KBM-7 (cell line): Measurements from ENCODE around the gene CCDC81.
A peak's percentile ranks its signal among the peaks of the same experiment; 100 is the strongest.
"Not testable (repeated sequence)": the region's sequence is repeated elsewhere in the genome, so short reads cannot be mapped to it uniquely, and the experiment has no call there.

Experiments used
- DNase-seq: peaks from one replicate; pipeline ENCODE4 v3.0.0-alpha.2; 2015
- in situ Hi-C: fragments of 300-500 bp; cut with MboI; formaldehyde crosslinking; loops from 2 replicates; pipeline ENCODE4 v1.14.3; 2020; ENCODE audit warnings: low sequenced_read_pairs, low pct_unique_long_range_greater_than_20kb, mixed read lengths

The CCDC81 gene

DNA sequence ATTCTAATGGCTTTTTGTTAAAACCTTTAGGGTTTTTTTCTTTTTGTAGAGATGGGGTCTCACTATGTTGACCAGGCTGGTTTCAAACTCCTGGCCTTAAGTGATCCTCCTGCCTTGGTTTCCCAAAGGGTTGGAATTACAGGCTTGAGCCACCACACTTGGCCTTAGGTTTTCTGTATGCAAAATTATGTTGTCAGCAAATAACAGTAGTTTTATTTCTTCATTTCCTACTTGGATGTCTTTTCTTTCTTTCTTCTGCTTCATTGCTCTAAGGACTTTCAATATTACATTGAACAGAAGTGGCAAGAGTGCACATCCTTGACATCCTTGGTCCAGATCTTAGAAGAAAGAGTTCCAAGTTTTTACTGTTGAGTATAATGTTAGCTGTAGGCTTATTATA lies 52.8 kb downstream of the CCDC81 start:
- DNase-seq = no peak
- in situ Hi-C loops = no loop called here

DNA sequence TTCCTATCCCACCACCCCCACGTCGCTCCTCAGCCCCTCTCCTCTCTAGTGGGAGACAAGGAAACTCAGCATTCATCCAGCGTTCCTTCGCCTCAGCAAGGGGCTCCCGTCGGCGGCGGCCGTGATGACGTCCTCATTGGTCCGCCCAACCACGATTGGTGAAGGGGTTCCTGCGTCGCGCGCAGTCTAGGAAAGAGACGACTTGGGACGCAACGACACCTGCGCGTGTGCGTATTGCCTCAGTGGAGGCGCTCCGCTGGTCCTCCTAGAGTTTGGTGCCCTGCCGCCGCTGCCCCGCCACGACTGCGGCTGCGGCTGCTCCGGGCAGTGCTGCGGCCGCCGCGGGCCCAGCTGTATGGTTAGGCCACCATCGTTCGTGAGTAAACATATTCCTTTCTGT lies 56.6 kb downstream of the CCDC81 start:
- DNase-seq = no peak
- in situ Hi-C loops = no loop called here

DNA sequence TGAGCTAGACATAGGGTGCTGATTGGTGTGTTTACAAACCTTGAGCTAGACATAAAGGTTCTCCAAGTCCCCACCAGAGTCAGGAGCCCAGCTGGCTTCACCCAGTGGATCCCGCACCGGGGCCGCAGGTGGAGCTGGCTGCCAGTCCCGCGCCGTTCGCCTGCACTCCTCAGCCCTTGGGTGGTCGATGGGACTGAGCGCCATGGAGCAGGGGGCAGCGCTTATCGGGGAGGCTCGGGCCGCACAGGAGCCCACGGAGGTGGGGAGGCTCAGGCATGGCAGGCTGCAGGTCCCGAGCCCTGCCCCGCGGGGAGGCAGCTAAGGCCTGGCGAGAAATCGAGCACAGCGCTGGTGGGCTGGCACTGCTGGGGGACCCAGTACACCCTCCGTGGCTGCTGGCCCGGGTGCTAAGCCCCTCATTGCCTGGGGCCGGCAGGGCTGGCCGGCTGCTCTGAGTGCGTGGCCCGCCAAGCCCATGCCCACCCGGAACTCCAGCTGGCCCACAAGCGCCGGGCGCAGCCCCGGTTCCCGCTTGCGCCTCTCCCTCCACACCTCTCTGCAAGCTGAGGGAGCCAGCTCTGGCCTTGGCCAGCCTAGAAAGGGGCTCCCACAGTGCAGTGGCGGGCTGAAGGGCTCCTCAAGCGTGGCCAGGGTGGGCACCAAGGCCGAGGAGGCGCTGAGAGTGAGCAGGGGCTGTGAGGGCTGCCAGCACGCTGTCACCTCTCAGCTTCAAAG lies 58.8 kb downstream of the CCDC81 start:
- in situ Hi-C loops = not testable (repeated sequence)

DNA sequence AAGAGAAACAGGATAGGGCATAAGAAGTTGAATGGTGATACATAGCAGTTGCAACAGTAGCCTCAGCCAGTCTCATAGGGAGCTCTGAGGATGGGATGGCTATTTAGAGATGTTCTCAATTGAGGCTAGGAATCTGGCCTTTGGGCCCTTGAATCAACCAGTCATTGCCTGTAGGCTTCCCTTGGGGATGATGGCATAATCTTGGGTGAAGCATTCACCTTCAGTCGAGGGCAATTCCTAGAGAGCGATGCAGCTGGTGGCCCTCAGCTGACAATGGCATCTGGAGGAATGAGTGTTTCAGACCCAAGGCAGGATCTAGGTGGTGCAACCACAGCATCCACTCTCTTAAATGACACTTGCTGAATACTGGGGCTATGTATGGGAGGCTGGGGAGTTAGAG lies 61.0 kb downstream of the CCDC81 start:
- no peak for DNase-seq
- in situ Hi-C loops = no loop called here

More for the DNA sequence above, 58.8 kb downstream of the CCDC81 start:
- not testable (repeated sequence) for DNase-seq

DNA sequence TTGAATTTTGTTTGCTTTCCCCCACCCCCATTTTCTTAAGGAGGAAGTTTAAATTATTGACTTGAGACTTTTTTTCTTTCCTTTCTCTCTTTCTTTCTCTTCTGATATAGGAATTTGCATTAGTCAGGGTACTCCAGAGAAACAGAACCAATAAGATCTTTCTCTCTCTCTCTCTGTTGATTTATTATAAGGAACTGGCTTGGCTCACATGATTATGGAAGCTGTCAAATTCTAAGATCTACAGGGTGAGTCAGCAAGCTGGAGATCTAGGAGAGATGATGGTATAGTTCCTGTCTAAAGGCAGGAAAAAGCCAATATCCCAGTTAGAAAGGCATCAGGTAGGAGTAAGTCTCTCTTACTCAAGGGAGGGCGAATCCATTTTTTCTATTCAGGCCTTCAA lies 64.0 kb downstream of the CCDC81 start:
- in situ Hi-C loops = no loop called here
- DNase-seq = no peak

DNA sequence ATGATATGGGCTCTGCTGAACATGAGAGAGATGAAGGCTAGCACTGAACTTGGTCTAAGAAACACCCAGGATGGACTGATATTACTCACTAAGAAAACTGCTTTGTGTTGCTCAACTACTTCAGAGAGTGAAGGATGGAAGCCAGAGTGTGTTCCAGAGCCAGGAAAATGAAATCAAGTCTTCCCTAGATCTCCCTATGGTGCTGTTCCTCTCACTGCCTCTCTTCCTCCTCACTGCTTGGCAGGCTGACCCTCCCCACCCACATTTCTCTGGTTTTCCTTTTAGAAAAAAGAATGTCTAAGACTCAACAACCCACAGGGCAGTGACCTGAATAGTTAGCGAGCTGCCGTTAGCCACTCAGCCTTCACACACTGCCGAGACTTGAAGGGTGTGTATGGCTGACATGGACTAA lies 65.6 kb downstream of the CCDC81 start:
- no peak for DNase-seq
- in situ Hi-C loops = no loop called here

DNA sequence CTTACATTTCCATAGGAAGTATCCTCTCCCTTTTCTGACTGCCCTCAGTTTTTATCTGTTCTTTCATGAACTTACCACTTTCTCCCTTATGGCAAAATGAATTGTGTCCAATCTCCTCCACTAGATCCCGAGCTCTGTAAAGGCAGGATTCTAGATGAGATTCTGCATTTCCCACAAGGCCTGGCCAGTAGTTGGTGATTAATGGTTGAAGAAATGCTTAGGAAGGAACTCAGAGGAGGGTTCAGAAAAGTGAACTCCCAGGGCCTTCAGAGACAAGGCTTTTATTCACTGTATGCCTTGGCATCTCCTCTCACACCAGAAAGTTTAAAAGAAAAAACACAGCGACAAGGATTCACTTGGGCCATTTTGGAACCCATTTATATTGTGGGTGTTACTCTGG lies 66.2 kb downstream of the CCDC81 start:
- DNase-seq = no peak
- in situ Hi-C loops = no loop called here

DNA sequence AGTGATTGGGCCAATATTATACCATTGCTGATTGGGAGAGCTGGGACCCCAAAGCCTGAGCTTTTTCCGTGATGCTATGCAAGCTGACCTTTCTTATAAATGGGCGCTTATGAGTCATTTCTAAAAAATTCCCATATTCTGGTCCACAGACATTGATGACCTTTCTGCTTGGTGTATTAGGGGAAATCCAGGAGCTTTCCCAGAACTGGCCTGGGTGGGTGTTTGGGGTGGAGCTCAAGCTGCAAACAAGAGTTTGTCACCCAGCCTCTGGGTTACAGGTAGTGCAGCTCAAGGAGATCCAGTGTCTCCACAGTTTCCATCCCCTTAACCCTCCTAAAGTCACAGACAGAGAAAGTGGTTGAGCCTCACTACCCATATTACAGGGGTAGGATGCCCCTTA lies 67.7 kb downstream of the CCDC81 start:
- DNase-seq = no peak
- in situ Hi-C loops = no loop called here

DNA sequence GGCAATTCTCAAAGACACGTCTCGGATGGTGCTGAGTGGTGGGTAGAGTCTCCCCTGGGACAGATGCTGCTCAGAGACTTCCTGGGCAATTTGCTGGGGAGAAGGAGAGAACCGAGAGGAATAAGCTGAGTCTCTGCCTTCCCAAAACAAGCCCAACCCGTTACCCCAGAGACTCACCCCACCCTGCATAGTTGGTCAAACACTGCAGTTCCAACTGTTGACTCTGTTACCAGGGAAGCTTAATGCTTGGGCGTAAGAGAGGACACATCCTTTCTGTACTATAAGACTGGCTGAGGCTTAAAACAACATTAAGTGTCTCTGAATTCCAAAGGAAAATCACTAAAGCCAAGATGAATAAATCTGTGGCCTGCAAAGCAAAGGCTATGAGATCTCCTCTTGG lies 68.1 kb downstream of the CCDC81 start:
- DNase-seq = no peak
- in situ Hi-C loops = no loop called here

DNA sequence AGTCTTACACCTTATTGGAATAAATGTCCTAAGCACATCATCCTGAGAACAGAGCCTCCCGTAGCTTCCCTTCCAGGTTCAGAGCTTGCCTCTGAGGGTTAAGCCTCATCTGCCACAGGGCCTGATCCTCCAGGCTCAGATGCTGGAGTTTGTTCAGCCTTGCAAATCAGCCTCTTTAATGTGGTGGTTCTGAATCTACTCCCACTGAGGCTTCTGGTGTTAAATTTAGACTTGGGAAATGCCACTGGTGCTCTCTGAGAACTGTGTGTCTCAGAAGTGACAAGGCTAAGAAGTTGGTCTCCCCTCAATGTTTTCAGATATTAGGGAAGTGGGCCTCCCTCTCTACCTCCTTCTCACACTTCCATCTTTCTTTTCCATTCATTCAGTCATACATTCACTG lies 68.7 kb downstream of the CCDC81 start:
- in situ Hi-C loops = no loop called here
- no peak for DNase-seq

DNA sequence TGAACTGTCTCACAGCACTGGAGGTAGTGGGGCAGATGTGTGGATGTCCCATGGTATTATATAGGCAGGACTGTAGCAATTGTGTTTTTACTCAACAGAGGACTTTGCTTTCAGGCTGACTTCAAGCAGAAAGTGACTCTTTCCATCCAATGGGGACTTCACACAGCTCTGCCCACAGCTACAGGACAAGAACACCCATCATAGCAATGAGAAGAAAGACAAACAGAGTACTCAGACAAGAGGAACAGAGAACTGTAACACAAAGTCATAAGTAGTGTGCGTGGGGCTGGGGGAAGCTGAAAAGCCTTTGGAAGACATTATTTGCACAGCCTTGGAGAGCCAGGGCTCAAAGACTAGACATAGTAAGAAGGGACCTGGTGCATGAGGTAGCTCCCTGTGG lies 70.3 kb downstream of the CCDC81 start:
- DNase-seq = no peak
- in situ Hi-C loops = no loop called here

DNA sequence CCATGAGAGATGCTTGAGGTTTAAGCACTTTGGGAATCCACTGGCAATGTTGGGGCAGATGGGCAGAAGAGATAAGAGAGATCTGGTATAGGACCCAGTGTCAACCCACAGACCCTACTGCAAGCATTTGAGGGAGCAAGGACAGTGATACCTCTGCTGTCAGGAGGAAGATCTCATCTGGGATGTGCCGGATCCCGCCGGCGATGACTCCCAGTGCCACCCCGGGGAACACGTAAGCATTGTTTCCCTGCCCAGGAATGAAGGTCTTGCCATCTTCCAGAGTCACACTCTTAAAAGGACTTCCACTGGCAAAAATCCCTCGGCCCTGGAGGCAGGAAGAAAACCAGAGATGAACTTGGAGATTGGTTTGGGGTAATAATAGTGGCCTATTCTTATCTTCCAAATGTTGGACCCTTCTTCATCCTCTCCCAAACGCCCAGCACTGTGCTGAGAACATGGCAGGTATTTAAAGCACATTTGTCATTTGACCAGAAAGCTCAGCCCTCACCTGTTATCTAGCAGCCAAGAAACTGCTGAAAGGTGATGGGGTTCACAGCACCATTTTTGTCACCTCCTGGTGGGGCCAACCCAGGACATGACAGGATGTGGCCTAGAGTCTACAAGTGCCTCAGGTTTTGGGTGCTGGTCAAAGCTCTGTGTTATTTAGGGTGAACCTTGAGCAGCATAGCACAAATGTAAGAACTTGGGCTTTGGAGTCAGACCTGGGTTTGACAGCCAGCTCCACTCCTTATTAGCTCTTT lies 71.7 kb downstream of the CCDC81 start:
- no peak for DNase-seq
- in situ Hi-C loops = no loop called here

DNA sequence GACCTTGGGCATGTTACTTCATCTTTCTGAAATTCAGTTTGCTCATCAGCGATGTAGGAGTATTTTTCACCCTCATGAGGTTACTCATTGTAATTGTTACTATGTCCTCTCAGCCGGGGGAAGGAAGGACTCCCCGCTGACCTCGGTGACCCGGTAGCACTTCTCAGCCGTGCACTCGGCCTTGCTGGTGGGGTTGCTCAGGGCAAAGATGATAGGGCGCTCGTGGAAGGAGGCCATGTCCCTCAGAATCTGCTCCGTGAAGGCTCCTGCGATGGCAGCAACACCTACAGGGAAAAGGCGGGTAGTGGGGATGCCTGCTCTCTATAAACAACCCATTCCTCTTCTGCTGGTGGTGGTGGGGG lies 72.2 kb downstream of the CCDC81 start:
- in situ Hi-C loops = no loop called here
- DNase-seq = no peak

DNA sequence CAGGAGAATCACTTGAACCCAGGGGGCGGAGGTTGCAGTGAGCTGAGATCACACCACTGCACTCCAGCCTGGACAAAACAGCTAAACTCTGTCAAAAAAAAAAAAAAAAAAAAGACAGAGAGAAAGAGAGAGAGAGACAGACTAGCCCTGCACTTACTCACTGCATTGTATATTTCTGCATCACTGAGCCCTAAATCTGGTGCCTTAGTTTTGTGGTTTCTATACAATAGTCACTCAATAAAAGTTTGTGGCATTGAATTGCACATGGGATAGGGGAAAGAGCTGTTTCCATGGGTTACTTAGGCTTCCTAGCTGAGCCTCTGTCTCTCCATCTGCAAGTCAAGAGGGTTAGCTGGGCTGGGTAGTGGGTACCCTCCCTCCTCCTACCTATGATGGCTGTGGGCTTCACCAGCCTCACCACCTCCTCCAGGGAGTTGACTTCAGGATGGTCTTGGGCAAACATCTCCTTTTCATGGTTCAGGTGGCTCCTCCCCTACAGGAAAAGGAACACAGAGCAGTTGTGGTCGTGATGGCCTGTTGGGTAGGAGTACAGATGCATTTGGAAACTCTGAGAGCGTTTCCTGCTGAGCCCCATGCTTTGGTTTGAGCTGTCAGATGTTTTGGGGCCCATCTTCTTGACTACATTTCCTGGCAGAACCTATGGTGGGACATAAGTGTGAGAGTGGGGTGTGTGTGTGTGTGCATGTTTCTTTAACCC lies 73.2 kb downstream of the CCDC81 start:
- no peak for DNase-seq
- in situ Hi-C loops = no loop called here

DNA sequence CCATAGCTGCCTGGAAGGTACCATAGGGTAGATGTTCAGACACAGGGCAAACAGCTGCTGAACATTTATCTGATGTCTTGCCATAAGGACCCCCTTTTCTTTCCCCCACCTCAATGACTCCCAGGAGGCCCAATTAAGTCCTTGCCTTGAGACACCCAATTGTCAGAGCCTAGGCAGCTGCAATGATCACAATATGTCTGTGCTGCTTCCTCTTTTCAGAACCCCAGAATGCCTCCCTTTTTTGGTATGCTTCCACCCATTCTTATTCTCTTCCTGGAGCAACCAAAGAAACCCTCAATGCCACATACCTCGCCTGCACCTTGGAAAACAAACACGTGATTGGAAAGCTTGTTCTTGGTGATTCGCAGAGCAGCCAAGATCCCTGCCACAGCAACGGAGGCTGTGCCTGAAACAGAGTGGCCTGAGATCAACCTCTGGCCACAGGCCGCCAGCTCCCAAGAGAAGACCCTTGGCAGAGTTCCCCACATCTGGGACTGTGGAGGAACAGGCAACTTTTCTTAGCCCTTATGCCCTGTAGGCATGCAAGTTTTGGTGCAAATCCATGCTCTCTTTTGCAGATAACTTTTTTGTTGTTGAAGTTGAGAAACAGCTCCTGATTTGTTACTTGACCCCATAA lies 75.4 kb downstream of the CCDC81 start:
- in situ Hi-C loops = loop anchor here (25.0 kb wide), 1 partner anchor 362 kb away; the partner anchor contains the start of gene PRSS23
- DNase-seq = no peak

DNA sequence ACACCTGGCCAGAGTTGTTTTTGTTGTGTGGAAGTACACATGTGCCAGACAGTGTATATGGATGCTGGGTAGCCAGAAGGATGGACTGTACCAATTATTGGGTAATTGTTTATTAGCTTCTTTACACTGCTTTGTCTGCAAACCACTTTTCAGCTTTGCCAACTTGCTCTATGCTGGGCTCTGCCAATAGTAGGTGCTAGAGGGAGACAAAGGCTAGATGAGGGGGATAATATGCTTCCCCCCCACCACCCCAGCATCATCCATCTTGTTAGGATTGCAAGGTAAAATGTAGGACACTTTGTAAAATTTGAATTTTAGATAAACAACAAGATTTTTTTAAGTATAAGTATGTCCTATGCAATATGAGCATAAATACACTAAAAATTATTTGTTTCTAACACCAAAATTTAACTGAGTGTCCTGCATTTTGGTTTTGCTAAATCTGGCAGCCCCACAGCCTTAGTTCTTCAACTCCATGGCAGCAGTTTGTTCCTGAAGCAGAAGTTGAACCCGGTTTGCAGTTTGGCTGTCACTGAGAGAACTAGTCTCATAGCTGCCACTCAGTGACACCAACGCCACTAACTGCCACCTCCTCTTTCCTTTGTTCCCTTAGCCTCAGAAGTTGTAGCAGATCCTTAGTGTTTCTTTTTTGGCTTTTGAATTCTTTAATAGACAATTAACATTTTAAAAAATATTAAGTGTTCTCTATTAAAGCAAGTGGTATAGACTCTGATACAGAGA lies 78.8 kb downstream of the CCDC81 start:
- in situ Hi-C loops = loop anchor here (25.0 kb wide), 1 partner anchor 359 kb away; the partner anchor contains the start of gene PRSS23
- DNase-seq = no peak

DNA sequence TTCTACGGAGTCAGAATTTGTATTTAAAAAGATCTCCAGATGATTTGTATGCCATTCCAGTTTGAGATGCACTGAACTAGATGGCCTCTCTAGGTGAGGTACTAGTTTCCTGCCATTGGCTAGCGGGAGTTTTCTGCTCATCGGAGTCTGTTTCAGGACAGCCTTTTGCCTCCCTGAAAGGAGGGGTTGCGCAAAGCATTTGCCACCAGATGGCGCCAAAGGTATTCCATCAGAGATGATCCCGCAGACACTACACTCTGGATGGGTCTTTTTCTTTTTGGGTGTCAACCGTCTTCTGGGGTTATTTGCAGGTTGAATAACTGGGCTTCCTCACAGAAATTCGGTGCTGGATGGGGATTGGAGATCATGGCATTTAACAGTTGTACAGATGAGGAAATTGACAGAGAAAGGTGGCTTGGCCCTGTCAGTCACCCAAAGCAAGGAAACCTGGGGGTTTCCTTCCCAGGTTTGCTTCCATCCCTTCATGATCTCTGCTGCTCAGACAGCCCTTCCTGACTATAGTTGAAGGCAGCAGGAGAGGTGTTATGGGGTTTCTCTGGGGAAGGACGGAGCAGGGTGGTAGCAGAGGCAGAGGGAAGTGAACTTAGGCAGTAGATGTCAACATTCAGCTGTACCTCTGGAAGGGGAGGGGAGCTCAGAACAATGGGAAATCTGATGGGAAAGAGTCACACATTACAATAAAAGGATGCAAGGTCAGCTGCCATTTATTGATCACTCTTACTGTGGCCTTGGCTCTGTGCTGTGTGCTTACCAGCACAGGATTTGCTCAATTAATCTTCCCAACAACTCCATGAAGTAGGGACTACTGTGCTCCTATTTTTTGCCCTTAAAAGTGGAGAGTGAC lies 81.6 kb downstream of the CCDC81 start:
- peak; percentile 76 for DNase-seq
- in situ Hi-C loops = loop anchor here (25.0 kb wide), 1 partner anchor 356 kb away; the partner anchor contains the start of gene PRSS23
